Transverse colon (tissue), 4 donors: ENCODE measurements around the gene XRN2. TPM values are rescaled to one million over a fixed set of nuclear protein-coding genes. Genes with fewer than 3 reads are reported as not detected.

ENCODE experiments used
- DNase-seq: peaks from one replicate; pipeline ENCODE4 v3.0.0-alpha.2; 2019
- H3K27ac ChIP-seq, 4 donors: fragments of 200-600 bp; sonication (generic); 2 replicates each; pipeline ENCODE4 v1.5.1; 2016 to 2018; ENCODE audit warnings: inconsistent platforms in 4 of 4
- H3K27me3 ChIP-seq: fragments of 200-600 bp; sonication (generic); 2 replicates; pipeline ENCODE4 v1.5.1; 2017; ENCODE audit warnings: inconsistent platforms
- H3K36me3 ChIP-seq, 4 donors: fragments of 200-600 bp; sonication (generic); 2 replicates each; pipeline ENCODE4 v1.5.1; 2017 to 2019; ENCODE audit warnings: inconsistent platforms in 4 of 4
- H3K4me1 ChIP-seq, 4 donors: fragments of 200-600 bp; sonication (generic); 2 replicates each; pipeline ENCODE4 v1.5.1; 2017 to 2020; ENCODE audit warnings: inconsistent platforms in 4 of 4
- H3K4me3 ChIP-seq, 4 donors: fragments of 200-600 bp; sonication (generic); 1 replicate in 1 of 4; 2 replicates in 3 of 4; pipeline versions ENCODE4 v1.5.1 to v1.6.1; 2017 to 2019; ENCODE audit warnings: inconsistent platforms in 4 of 4
- H3K9me3 ChIP-seq, 2 donors: fragments of 200-600 bp; sonication (generic); 2 replicates each; pipeline ENCODE4 v1.5.1; 2017 to 2019; ENCODE audit warnings: inconsistent platforms in 2 of 2
- EP300 ChIP-seq: sonication (generic); formaldehyde crosslinking; IDR thresholded peaks from one replicate; pipeline ENCODE4 v1.6.1; 2017; ENCODE audit warnings: antibody characterized with exemption, low read depth
- POLR2A ChIP-seq: fragments of 450-650 bp; IDR thresholded peaks from one replicate; pipeline ENCODE4 v1.6.1; 2016; ENCODE audit warnings: antibody characterized with exemption, mild to moderate bottlenecking, moderate library complexity
- POLR2AphosphoS5 ChIP-seq, 3 donors: sonication (generic); formaldehyde crosslinking; IDR thresholded peaks; one replicate each; pipeline ENCODE4 v1.6.1; 2016; ENCODE audit warnings: antibody characterized with exemption in 3 of 3
- WGBS, 2 donors: methylation state at CpG; one replicate each; pipeline ENCODE4 v1.1.5; 2018; ENCODE audit warnings: low coverage in 1 of 2; 5-methylcytosine and 5-hydroxymethylcytosine counted together
- in situ Hi-C, 4 donors: fragments of 200-750 bp; cut with MboI; loops; one replicate each; pipeline versions ENCODE4 v1.15.0 to v1.15.1; 2017; ENCODE audit warnings: low sequenced_read_pairs in 3 of 4, low pct_ligation_motif_present in 1 of 4, low pct_unique_long_range_greater_than_20kb in 1 of 4
- intact Hi-C: fragments of 100-400 bp; cut with DNase I; formaldehyde crosslinking; loops from one replicate; pipeline ENCODE4 v1.15.1; 2023; ENCODE audit warnings: low total_unique reads
- total RNA-seq, 4 donors: library from RNA; depleted of rRNA; stranded (reverse); fragments of >200 nt; gene quantifications; one replicate each; pipeline ENCODE4 v1.1.0, GENCODE V29; 2016
- TF ChIP-seq, protein P1 (sequence below), 5 experiments: fragments of 200-600 bp in 3 of 5; fragments of 450-650 bp in 2 of 5; sonication (generic) in 3 of 5; IDR thresholded peaks; 1 replicate in 2 of 5; 2 replicates in 3 of 5; pipeline ENCODE4 v1.5.1; 2016 to 2017; ENCODE audit warnings: antibody characterized with exemption in 5 of 5, inconsistent platforms in 3 of 5, mild to moderate bottlenecking in 2 of 5, moderate library complexity in 1 of 5

Gene XRN2
- total RNA-seq, 4 donors from 2014 or later, result 16.1 to 46.4 (median 30.3) TPM

DNA sequence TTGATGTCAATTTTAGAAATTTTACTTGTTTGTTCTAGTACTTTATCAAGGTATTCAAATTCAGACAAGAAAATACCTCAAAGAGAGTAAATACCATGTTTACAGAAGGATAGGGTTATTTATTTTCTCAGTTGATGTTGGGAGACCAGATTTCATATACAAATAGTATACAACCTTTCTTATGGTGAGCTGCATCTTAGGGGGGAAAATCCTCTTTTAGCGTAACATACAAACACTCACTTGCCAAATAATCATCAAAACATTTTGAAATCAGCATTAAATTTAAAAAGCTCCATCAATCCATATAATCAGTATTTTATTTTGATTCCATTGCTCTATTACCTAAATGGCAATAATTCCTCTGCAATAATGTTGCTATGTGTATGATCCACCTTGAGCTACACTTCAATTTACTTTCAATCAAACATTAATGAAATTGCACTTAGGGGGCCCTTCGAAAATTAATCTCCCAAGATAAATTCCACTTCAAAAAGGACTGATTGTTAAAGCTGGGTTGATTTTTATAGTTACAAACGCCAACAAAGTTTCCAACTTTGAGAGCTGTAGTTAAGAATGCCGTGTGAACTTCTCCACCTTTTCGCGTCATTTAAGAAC, 92.0 kb downstream of the XRN2 start:
- Histone ChIP-seq H3K36me3 (peaks cover 0 to 6% (median 0%) of the 10 kb centered on the region in 4 donors), H3K9me3 (no peaks in the 10 kb centered on the region), H3K4me1 (peaks cover 0 to 16% (median 6%) of the 10 kb centered on the region in 4 donors), H3K27ac (no peak overlapping the region), H3K4me3 (no peak overlapping the region), H3K27me3 (peaks cover 96% of the 10 kb centered on the region)
- TF ChIP-seq EP300 (no peak), POLR2AphosphoS5 (IDR thresholded peaks at IDR 0.05) (no peak), POLR2A (no peak)
- TF ChIP-seq, protein P1, sequence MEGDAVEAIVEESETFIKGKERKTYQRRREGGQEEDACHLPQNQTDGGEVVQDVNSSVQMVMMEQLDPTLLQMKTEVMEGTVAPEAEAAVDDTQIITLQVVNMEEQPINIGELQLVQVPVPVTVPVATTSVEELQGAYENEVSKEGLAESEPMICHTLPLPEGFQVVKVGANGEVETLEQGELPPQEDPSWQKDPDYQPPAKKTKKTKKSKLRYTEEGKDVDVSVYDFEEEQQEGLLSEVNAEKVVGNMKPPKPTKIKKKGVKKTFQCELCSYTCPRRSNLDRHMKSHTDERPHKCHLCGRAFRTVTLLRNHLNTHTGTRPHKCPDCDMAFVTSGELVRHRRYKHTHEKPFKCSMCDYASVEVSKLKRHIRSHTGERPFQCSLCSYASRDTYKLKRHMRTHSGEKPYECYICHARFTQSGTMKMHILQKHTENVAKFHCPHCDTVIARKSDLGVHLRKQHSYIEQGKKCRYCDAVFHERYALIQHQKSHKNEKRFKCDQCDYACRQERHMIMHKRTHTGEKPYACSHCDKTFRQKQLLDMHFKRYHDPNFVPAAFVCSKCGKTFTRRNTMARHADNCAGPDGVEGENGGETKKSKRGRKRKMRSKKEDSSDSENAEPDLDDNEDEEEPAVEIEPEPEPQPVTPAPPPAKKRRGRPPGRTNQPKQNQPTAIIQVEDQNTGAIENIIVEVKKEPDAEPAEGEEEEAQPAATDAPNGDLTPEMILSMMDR (IDR thresholded peaks at IDR 0.05), result no peak
- DNase-seq, result no peak
- in situ Hi-C loops, result no loop called here
- intact Hi-C loops, result no loop called here
- WGBS, 2 donors, result 17 to 31% methylated on average over 2 to 6 of the region's 6 CpGs

DNA sequence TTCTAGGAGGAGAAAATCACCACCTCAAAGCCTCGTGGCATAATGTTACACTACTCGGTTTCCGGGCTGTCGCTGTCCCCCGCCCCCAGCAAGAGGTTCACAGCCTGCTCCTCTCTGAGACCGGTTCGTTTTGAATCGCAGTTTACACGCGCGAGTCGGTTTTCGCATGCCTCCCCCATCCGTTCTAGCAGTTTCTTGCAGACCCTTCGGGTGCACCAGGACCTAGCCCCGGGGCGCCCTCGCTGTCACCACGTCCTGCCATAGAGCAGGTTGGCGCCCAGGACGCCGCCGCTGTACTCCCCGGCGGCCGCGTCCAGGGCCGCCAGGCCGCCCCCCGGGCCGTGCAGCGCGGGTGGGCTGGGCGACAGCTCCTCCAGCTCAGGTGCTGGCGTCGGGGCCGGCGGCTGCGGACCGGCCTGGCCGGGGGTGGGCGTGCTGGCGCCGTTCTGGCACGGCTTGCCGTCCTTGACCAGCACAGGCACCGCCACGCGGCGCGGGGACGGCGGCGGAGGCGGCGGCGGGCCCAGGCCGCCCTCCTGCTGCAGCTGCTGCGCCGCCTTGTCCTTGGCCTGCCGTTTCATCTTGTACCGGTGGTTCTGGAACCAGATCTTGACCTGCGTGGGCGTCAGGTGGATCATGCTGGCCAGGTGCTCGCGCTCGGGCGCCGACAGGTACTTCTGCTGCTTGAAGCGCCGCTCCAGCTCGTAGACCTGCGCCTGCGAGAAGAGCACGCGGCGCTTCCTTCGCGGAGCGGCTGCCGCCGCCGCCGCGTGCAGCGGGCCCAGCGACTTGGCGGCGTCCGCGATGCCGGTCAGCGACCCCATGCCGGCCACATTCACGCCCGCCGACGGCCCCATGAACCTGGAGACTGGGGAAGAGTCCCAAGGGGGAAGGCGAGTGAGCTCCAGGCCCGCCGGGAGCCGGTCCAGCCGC, 92.8 kb downstream of the XRN2 start:
- WGBS, 2 donors, result 14% methylated on average over 74 of the region's 103 CpGs; no CpG with 5 or more reads in 1 of the 2 donors
- peak overlapping the region in 2 of 4 donors; percentile 1 to 31 for H3K4me3 ChIP-seq
- no peaks in the 10 kb centered on the region for H3K9me3 ChIP-seq
- H3K27me3 ChIP-seq, result peaks cover 100% of the 10 kb centered on the region
- no peaks in the 10 kb centered on the region for H3K36me3 ChIP-seq
- H3K4me1 ChIP-seq, result peaks cover 0 to 16% (median 6%) of the 10 kb centered on the region in 4 donors
- no peak for DNase-seq
- in situ Hi-C loops, result no loop called here
- H3K27ac ChIP-seq, result no peak overlapping the region
- intact Hi-C loops, result no loop called here
- TF ChIP-seq POLR2AphosphoS5 (IDR thresholded peaks at IDR 0.05), result no peak

DNA sequence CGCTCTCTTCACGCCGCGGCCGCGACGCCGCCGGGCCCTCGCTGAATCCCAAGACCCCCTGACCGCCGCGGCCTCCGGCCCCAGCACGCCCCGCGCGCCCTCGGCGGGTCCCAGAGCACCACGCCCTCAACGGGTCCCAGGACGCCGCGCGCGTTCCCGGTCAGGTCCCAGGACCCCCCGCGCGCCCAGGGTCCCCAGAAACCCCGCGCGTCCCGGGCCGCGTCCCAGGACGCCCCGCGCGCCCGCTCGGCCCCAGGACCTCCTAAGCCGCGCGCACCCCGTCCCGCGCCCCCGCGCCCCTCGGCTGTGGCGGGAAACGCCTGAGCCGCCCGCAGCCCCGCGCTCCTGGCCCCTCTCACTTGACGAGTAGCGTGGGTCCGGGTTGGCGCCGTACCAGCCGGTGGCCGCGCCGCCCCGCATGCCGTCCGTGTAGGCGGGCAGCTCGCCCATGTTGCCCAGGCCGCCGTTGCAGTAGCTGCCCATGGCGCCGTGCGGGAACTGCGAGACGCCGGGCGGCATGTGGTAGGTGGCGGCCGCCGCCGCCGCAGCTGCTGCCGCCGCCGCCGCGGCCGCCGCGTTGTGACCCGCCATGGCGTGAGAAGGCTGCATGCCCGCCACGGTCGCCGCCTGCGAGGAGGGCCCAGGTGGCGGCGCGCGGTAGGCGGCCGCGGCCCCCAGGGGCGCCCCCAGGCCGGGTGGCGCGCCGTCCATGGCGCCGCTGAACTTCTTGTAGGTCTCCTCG, 93.6 kb downstream of the XRN2 start:
- DNase-seq, result no peak
- no peaks in the 10 kb centered on the region for H3K36me3 ChIP-seq
- intact Hi-C loops, result no loop called here
- H3K27ac ChIP-seq, result no peak overlapping the region
- in situ Hi-C loops, result no loop called here
- no peak for TF ChIP-seq EP300
- TF ChIP-seq, protein P1 (IDR thresholded peaks at IDR 0.05), result no peak
- no peak for TF ChIP-seq POLR2AphosphoS5 (IDR thresholded peaks at IDR 0.05)
- peaks cover 100% of the 10 kb centered on the region for H3K27me3 ChIP-seq
- peaks cover 0 to 16% (median 6%) of the 10 kb centered on the region in 4 donors for H3K4me1 ChIP-seq
- 17% methylated on average over 52 of the region's 116 CpGs; no CpG with 5 or more reads in 1 of the 2 donors for WGBS, 2 donors
- H3K4me3 ChIP-seq, result peak overlapping the region in 1 of 4 donors; percentile 31
- no peaks in the 10 kb centered on the region for H3K9me3 ChIP-seq

DNA sequence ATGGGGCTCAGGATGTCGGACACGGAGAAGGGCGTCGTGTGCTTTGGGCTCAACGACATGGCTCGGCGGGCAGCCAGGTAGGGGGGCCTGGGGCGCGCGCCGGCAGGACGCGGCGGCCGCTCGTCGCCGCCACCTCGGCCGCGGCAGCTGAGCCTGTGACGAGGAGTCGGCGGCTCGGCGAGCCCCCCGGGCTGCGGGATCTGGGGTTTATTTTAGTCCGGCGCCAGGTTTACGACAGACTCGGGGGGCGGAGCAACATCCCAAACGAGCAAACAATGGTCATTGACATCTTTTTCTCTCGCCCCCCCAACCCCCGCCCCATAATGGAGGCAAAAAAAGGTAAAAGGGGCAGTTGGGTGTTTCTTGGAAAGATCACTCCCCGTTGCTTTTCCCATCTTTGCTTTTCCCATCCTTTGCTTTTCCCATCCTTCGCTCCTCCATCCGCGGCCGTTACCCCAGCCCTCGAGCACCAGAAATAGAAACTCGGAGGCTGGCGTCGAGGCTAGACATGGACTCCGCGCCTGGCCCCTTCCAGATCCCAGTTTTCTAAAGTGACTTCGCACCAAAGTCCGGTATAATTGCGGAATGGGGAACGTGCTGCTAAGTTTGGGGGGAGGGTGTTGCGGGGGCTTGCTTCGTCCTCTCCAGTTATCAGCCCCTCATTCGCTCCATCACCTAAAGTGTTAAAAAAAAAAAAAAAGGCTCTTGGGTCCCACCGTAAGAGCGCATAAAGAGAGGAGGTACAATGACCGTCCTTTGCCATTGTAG, 94.4 kb downstream of the XRN2 start, which contains the start of gene NKX2-4:
NKX2-4 (minus strand) TSS at position 186 of the 768 bp plus-strand sequence; CDS start at position 59, 127 bp downstream.
- intact Hi-C loops, result no loop called here
- TF ChIP-seq POLR2AphosphoS5 (IDR thresholded peaks at IDR 0.05), result no peak
- TF ChIP-seq, protein P1 (IDR thresholded peaks at IDR 0.05), result no peak
- TF ChIP-seq POLR2A, result no peak
- no peak for TF ChIP-seq EP300
- no peaks in the 10 kb centered on the region for H3K36me3 ChIP-seq
- 11 to 20% methylated on average over 13 to 36 of the region's 57 CpGs for WGBS, 2 donors
- peak within 1 kb of the TSS in 1 of 4 donors; percentile 31 for H3K4me3 ChIP-seq
- H3K27me3 ChIP-seq, result peaks cover 100% of the 10 kb centered on the region
- H3K27ac ChIP-seq, result no peak within 1 kb of the TSS
- H3K4me1 ChIP-seq, result peaks cover 0 to 16% (median 6%) of the 10 kb centered on the region in 4 donors
- H3K9me3 ChIP-seq, result no peaks in the 10 kb centered on the region
- in situ Hi-C loops, result no loop called here
- no peak for DNase-seq
